Liver (tissue), 9 donors: ENCODE measurements around the gene SERPIND1. TPM values are rescaled to one million over a fixed set of nuclear protein-coding genes. Genes with fewer than 3 reads are reported as not detected.

Source experiments
- DNase-seq: peaks from one replicate; pipeline ENCODE4 v3.0.0-alpha.2; 2017; ENCODE audit warnings: low spot score
- H3K27ac ChIP-seq, 2 donors: one replicate each; pipeline ENCODE4 v1.7.0; 2013; ENCODE audit warnings: inconsistent platforms in 2 of 2, low read length in 2 of 2, control low read depth in 1 of 2, low read depth in 1 of 2, mild to moderate bottlenecking in 1 of 2
- H3K27me3 ChIP-seq, 4 donors: one replicate each; pipeline versions ENCODE4 v1.6.1 to v1.7.0; 2013; ENCODE audit warnings: low read length in 3 of 4, inconsistent platforms in 1 of 4, mild to moderate bottlenecking in 1 of 4, moderate library complexity in 1 of 4; ENCODE audit not compliant: control insufficient read depth in 4 of 4, insufficient read depth in 4 of 4
- H3K36me3 ChIP-seq, 4 donors: one replicate each; pipeline versions ENCODE4 v1.6.1 to v1.7.0; 2013; ENCODE audit warnings: low read length in 3 of 4, mild to moderate bottlenecking in 3 of 4, low read depth in 1 of 4, moderate library complexity in 1 of 4; ENCODE audit not compliant: control insufficient read depth in 4 of 4, insufficient read depth in 3 of 4
- H3K4me1 ChIP-seq, 4 donors: one replicate each; pipeline versions ENCODE4 v1.6.1 to v1.7.0; 2013; ENCODE audit warnings: low read length in 3 of 4, mild to moderate bottlenecking in 3 of 4, moderate library complexity in 1 of 4; ENCODE audit not compliant: control insufficient read depth in 4 of 4, insufficient read depth in 4 of 4
- H3K4me3 ChIP-seq, 3 donors: one replicate each; pipeline versions ENCODE4 v1.6.1 to v1.7.0; 2013; ENCODE audit warnings: low read length in 3 of 3, control low read depth in 1 of 3, low read depth in 1 of 3, mild to moderate bottlenecking in 1 of 3
- H3K9ac ChIP-seq, 2 donors: one replicate each; pipeline ENCODE4 v1.7.0; 2013; ENCODE audit warnings: low read length in 2 of 2, mild to moderate bottlenecking in 2 of 2, moderate library complexity in 2 of 2, control low read depth in 1 of 2, low read depth in 1 of 2
- H3K9me3 ChIP-seq, 4 donors: one replicate each; pipeline versions ENCODE4 v1.6.1 to v1.7.0; 2013; ENCODE audit warnings: low read length in 3 of 4; ENCODE audit not compliant: control insufficient read depth in 4 of 4
- ATF3 ChIP-seq: IDR thresholded peaks from 2 replicates; pipeline ENCODE4 v1.6.1; 2016; ENCODE audit warnings: antibody characterized with exemption
- EGR1 ChIP-seq, 2 donors: IDR thresholded peaks; 2 replicates each; pipeline ENCODE4 v1.6.1; 2016 to 2018; ENCODE audit warnings: antibody characterized with exemption in 2 of 2, low read depth in 2 of 2
- FOXA1 ChIP-seq: IDR thresholded peaks from 2 replicates; pipeline ENCODE4 v1.6.1; 2016; ENCODE audit warnings: antibody characterized with exemption
- FOXA2 ChIP-seq: IDR thresholded peaks from 2 replicates; pipeline ENCODE4 v1.6.1; 2016; ENCODE audit warnings: antibody characterized with exemption
- GABPA ChIP-seq, 2 donors: IDR thresholded peaks in 1 of 2; conservative IDR thresholded peaks in 1 of 2; 2 replicates each; pipeline ENCODE4 v1.6.1; 2016; ENCODE audit warnings: antibody characterized with exemption in 2 of 2, mild to moderate bottlenecking in 1 of 2, moderate library complexity in 1 of 2
- HNF4A ChIP-seq, 2 donors: conservative IDR thresholded peaks; 2 replicates each; pipeline ENCODE4 v1.6.1; 2016; ENCODE audit warnings: antibody characterized with exemption in 2 of 2, mild to moderate bottlenecking in 2 of 2
- HNF4G ChIP-seq: IDR thresholded peaks from 2 replicates; pipeline ENCODE4 v1.6.1; 2016; ENCODE audit warnings: antibody characterized with exemption
- JUND ChIP-seq, 2 donors: IDR thresholded peaks; 2 replicates each; pipeline ENCODE4 v1.6.1; 2016; ENCODE audit warnings: antibody characterized with exemption in 2 of 2
- NR2F2 ChIP-seq: IDR thresholded peaks from 2 replicates; pipeline ENCODE4 v1.6.1; 2016; ENCODE audit warnings: antibody characterized with exemption
- RAD21 ChIP-seq, 2 donors: IDR thresholded peaks; 2 replicates each; pipeline ENCODE4 v1.6.1; 2016; ENCODE audit warnings: antibody characterized with exemption in 2 of 2, mild to moderate bottlenecking in 2 of 2
- RXRA ChIP-seq, 2 donors: IDR thresholded peaks; 2 replicates each; pipeline ENCODE4 v1.6.1; 2017 to 2018; ENCODE audit warnings: antibody characterized with exemption in 2 of 2, mild to moderate bottlenecking in 1 of 2
- SP1 ChIP-seq: IDR thresholded peaks from 2 replicates; pipeline ENCODE4 v1.6.1; 2018; ENCODE audit warnings: antibody characterized with exemption, mild to moderate bottlenecking
- TAF1 ChIP-seq: conservative IDR thresholded peaks from 2 replicates; pipeline ENCODE4 v1.6.1; 2016; ENCODE audit warnings: antibody characterized with exemption, mild to moderate bottlenecking
- YY1 ChIP-seq: IDR thresholded peaks from 2 replicates; pipeline ENCODE4 v1.6.1; 2016; ENCODE audit warnings: antibody characterized with exemption, mild to moderate bottlenecking
- WGBS: extraction: QIAGEN DNeasy Blood & Tissue Kit; methylation state at CpG from one replicate; pipeline ENCODE4 v1.1.7; 2013; 5-methylcytosine and 5-hydroxymethylcytosine counted together
- polyA plus RNA-seq, 2 donors: library from polyadenylated mRNA; stranded (reverse) in 1 of 2; unstranded in 1 of 2; fragments of 200-250 nt in 1 of 2; fragments of >200 nt in 1 of 2; fragmentation: Nextera tagmentation in 1 of 2; extraction: Ambion mirVana in 1 of 2; gene quantifications; one replicate each; pipeline versions ENCODE4 v1.2.1 to v1.2.3, GENCODE V29; 2013 to 2015
- total RNA-seq, 2 donors: library from RNA; depleted of rRNA; stranded (reverse); fragments of >200 nt; gene quantifications; one replicate each; pipeline ENCODE4 v1.2.3, GENCODE V29; 2014
- TF ChIP-seq, protein P1 (sequence below): fragments of 150-350 bp; IDR thresholded peaks from 2 replicates; pipeline ENCODE4 v1.5.1; 2017; ENCODE audit warnings: improper control_type of control experiment, low read depth, low read length; ENCODE audit not compliant: missing input control
- TF ChIP-seq, protein P2 (sequence below): IDR thresholded peaks from 2 replicates; pipeline ENCODE4 v1.6.1; 2016; ENCODE audit warnings: antibody characterized with exemption
- TF ChIP-seq, protein P3 (sequence below): IDR thresholded peaks from 2 replicates; pipeline ENCODE4 v1.6.1; 2016; ENCODE audit warnings: antibody characterized with exemption
- TF ChIP-seq, protein P4 (sequence below): IDR thresholded peaks from 2 replicates; pipeline ENCODE4 v1.6.1; 2016; ENCODE audit warnings: antibody characterized with exemption, mild to moderate bottlenecking
- donor health status: healthy.
- donor health status: healthy.
- donor health status: healthy.
- donor health status: healthy.
- donor health status: healthy.

Gene SERPIND1
- total and polyA plus RNA-seq, 4 donors: 117 to 176 (median 170) TPM

- Histone ChIP-seq H3K27ac (peak overlapping the region; percentile 76 to 96), H3K4me3 (no peak overlapping the region)
- WGBS: 25% methylated on average over 10 of the region's 10 CpGs
Measured at GRCh38 chr22:20777420-20778177, 3.7 kb downstream of the SERPIND1 start.

More at GRCh38 chr22:20777420-20778177, 3.7 kb downstream of the SERPIND1 start:
- no peak for DNase-seq
- no peaks in the 10 kb centered on the region for H3K9me3 ChIP-seq
- H3K27me3 ChIP-seq: no peaks in the 10 kb centered on the region
- H3K9ac ChIP-seq: peak overlapping the region in 1 of 2 donors; percentile 69
- H3K36me3 ChIP-seq: peaks cover 0 to 15% (median 8%) of the 10 kb centered on the region in 4 donors
- TF ChIP-seq, protein P1, sequence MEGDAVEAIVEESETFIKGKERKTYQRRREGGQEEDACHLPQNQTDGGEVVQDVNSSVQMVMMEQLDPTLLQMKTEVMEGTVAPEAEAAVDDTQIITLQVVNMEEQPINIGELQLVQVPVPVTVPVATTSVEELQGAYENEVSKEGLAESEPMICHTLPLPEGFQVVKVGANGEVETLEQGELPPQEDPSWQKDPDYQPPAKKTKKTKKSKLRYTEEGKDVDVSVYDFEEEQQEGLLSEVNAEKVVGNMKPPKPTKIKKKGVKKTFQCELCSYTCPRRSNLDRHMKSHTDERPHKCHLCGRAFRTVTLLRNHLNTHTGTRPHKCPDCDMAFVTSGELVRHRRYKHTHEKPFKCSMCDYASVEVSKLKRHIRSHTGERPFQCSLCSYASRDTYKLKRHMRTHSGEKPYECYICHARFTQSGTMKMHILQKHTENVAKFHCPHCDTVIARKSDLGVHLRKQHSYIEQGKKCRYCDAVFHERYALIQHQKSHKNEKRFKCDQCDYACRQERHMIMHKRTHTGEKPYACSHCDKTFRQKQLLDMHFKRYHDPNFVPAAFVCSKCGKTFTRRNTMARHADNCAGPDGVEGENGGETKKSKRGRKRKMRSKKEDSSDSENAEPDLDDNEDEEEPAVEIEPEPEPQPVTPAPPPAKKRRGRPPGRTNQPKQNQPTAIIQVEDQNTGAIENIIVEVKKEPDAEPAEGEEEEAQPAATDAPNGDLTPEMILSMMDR: peak; percentile 24
- TF ChIP-seq RXRA (IDR thresholded peaks at IDR 0.05): peak; percentile 63 to 95
- TF ChIP-seq FOXA1: peak; percentile 99
- peak; percentile 98 for TF ChIP-seq ATF3
- TF ChIP-seq, protein P2, sequence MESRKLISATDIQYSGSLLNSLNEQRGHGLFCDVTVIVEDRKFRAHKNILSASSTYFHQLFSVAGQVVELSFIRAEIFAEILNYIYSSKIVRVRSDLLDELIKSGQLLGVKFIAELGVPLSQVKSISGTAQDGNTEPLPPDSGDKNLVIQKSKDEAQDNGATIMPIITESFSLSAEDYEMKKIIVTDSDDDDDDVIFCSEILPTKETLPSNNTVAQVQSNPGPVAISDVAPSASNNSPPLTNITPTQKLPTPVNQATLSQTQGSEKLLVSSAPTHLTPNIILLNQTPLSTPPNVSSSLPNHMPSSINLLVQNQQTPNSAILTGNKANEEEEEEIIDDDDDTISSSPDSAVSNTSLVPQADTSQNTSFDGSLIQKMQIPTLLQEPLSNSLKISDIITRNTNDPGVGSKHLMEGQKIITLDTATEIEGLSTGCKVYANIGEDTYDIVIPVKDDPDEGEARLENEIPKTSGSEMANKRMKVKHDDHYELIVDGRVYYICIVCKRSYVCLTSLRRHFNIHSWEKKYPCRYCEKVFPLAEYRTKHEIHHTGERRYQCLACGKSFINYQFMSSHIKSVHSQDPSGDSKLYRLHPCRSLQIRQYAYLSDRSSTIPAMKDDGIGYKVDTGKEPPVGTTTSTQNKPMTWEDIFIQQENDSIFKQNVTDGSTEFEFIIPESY: peak; percentile 92
- peak; percentile 99 for TF ChIP-seq JUND (IDR thresholded peaks at IDR 0.05)
- TF ChIP-seq SP1: peak; percentile 88
- peak; percentile 83 for TF ChIP-seq TAF1
- no peak for TF ChIP-seq NR2F2
- TF ChIP-seq FOXA2: peak; percentile 100
- peak; percentile 73 to 88 for TF ChIP-seq HNF4A (conservative IDR thresholded peaks at IDR 0.05)
- TF ChIP-seq GABPA (IDR thresholded peaks at IDR 0.05 in 1 of 2, conservative IDR thresholded peaks at IDR 0.05 in 1 of 2): peak in 1 of 2 donors; percentile 78
- TF ChIP-seq EGR1 (IDR thresholded peaks at IDR 0.05; ENCODE audit: low read depth in 2 of 2): peak in 1 of 2 donors; percentile 79
- peak; percentile 19 for TF ChIP-seq HNF4G
- TF ChIP-seq, protein P3, sequence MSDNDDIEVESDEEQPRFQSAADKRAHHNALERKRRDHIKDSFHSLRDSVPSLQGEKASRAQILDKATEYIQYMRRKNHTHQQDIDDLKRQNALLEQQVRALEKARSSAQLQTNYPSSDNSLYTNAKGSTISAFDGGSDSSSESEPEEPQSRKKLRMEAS: peak; percentile 94
- peak; percentile 50 to 73 for TF ChIP-seq RAD21 (IDR thresholded peaks at IDR 0.05)
- TF ChIP-seq YY1: peak; percentile 84
- TF ChIP-seq, protein P4, sequence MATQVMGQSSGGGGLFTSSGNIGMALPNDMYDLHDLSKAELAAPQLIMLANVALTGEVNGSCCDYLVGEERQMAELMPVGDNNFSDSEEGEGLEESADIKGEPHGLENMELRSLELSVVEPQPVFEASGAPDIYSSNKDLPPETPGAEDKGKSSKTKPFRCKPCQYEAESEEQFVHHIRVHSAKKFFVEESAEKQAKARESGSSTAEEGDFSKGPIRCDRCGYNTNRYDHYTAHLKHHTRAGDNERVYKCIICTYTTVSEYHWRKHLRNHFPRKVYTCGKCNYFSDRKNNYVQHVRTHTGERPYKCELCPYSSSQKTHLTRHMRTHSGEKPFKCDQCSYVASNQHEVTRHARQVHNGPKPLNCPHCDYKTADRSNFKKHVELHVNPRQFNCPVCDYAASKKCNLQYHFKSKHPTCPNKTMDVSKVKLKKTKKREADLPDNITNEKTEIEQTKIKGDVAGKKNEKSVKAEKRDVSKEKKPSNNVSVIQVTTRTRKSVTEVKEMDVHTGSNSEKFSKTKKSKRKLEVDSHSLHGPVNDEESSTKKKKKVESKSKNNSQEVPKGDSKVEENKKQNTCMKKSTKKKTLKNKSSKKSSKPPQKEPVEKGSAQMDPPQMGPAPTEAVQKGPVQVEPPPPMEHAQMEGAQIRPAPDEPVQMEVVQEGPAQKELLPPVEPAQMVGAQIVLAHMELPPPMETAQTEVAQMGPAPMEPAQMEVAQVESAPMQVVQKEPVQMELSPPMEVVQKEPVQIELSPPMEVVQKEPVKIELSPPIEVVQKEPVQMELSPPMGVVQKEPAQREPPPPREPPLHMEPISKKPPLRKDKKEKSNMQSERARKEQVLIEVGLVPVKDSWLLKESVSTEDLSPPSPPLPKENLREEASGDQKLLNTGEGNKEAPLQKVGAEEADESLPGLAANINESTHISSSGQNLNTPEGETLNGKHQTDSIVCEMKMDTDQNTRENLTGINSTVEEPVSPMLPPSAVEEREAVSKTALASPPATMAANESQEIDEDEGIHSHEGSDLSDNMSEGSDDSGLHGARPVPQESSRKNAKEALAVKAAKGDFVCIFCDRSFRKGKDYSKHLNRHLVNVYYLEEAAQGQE: peak; percentile 85
- peaks cover 18 to 66% (median 53%) of the 10 kb centered on the region in 4 donors for H3K4me1 ChIP-seq
